A673 (cell line): ENCODE data around the gene RAB3D.

ENCODE experiments used
- EZH2 ChIP-seq: fragments of 200-600 bp; sonication (generic); IDR thresholded peaks from 2 replicates; pipeline ENCODE4 v1.6.1; 2017; ENCODE audit warnings: borderline replicate concordance, low read depth, mild to moderate bottlenecking, mixed read lengths, antibody characterized with exemption, low read length; ENCODE audit not compliant: poor library complexity, severe bottlenecking
- TF ChIP-seq, protein P1 (sequence below): fragments of 300-800, 200-600 bp; sonication (generic); conservative IDR thresholded peaks from 2 replicates; pipeline ENCODE4 v1.5.1; 2017; ENCODE audit warnings: low read depth, mild to moderate bottlenecking, antibody characterized with exemption, low read length, moderate library complexity, mixed read lengths

DNA sequence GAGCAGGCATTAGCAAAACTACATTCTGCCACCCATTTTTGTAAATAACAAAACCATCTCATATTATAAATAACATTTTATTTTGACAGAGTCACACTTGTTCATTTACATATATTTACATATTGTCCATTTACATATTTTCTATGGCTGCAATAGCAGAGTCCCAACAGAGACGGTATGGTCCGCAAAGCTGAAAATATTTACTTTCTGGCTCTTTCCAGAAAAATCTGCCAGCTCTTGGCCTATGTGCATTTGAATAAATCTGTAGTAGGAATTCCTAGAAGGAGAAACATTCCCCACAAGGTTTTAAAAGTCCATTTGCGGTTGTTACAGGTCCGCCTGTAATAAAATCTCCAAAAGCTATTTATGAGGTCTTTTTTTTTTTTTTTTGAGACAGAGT is 49.2 kb downstream of the RAB3D start:
- TF ChIP-seq, protein P1, sequence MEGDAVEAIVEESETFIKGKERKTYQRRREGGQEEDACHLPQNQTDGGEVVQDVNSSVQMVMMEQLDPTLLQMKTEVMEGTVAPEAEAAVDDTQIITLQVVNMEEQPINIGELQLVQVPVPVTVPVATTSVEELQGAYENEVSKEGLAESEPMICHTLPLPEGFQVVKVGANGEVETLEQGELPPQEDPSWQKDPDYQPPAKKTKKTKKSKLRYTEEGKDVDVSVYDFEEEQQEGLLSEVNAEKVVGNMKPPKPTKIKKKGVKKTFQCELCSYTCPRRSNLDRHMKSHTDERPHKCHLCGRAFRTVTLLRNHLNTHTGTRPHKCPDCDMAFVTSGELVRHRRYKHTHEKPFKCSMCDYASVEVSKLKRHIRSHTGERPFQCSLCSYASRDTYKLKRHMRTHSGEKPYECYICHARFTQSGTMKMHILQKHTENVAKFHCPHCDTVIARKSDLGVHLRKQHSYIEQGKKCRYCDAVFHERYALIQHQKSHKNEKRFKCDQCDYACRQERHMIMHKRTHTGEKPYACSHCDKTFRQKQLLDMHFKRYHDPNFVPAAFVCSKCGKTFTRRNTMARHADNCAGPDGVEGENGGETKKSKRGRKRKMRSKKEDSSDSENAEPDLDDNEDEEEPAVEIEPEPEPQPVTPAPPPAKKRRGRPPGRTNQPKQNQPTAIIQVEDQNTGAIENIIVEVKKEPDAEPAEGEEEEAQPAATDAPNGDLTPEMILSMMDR = no peak
- TF ChIP-seq EZH2 = no peak
